ENCODE data around the gene TAS1R3.

DNA sequence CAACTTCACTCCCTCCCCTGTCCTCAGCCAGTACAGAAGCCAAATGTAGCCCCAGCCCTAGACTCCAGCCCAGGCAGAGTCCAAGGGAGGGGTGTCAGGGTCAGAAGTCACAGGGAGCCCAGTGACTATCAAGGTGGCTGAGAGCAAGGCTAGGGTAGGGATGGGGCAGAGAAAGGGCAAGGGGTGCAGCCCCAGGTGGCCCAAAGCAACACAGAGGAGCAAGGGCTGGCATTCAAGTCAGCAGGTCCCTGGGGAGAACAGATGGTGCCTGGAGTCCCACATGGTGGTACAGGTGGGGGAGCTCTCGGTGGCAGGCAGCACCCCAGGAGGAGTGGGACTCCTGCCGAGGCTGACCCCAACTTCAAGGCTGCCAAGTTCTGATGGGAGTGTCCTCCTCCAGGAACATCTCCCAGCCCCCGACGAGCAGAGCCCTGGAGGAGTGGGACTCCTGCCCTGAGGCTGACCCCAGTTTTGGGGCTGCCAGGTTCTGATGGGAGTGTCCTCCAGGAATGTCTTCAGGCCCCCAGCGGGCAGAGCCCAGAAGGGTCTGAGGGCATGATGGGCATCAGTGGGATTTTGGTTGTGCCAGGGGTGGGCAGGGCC lies 21.8 kb downstream of the TAS1R3 start:
- TF ChIP-seq, protein P1, sequence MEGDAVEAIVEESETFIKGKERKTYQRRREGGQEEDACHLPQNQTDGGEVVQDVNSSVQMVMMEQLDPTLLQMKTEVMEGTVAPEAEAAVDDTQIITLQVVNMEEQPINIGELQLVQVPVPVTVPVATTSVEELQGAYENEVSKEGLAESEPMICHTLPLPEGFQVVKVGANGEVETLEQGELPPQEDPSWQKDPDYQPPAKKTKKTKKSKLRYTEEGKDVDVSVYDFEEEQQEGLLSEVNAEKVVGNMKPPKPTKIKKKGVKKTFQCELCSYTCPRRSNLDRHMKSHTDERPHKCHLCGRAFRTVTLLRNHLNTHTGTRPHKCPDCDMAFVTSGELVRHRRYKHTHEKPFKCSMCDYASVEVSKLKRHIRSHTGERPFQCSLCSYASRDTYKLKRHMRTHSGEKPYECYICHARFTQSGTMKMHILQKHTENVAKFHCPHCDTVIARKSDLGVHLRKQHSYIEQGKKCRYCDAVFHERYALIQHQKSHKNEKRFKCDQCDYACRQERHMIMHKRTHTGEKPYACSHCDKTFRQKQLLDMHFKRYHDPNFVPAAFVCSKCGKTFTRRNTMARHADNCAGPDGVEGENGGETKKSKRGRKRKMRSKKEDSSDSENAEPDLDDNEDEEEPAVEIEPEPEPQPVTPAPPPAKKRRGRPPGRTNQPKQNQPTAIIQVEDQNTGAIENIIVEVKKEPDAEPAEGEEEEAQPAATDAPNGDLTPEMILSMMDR (IDR thresholded peaks at IDR 0.05; ENCODE audit: low read depth, low read length, missing input control): no peak
- TF ChIP-seq TAF1 (conservative IDR thresholded peaks at IDR 0.05) (no peak), EGR1 (IDR thresholded peaks at IDR 0.05; ENCODE audit: low read depth in 2 of 2) (no peak), SP1 (IDR thresholded peaks at IDR 0.05) (no peak), JUND (IDR thresholded peaks at IDR 0.05) (no peak), HNF4G (IDR thresholded peaks at IDR 0.05) (no peak), HNF4A (conservative IDR thresholded peaks at IDR 0.05) (no peak), RAD21 (IDR thresholded peaks at IDR 0.05) (no peak), YY1 (IDR thresholded peaks at IDR 0.05) (no peak), GABPA (IDR thresholded peaks at IDR 0.05 in 1 of 2, conservative IDR thresholded peaks at IDR 0.05 in 1 of 2) (no peak)
- TF ChIP-seq, protein P2, sequence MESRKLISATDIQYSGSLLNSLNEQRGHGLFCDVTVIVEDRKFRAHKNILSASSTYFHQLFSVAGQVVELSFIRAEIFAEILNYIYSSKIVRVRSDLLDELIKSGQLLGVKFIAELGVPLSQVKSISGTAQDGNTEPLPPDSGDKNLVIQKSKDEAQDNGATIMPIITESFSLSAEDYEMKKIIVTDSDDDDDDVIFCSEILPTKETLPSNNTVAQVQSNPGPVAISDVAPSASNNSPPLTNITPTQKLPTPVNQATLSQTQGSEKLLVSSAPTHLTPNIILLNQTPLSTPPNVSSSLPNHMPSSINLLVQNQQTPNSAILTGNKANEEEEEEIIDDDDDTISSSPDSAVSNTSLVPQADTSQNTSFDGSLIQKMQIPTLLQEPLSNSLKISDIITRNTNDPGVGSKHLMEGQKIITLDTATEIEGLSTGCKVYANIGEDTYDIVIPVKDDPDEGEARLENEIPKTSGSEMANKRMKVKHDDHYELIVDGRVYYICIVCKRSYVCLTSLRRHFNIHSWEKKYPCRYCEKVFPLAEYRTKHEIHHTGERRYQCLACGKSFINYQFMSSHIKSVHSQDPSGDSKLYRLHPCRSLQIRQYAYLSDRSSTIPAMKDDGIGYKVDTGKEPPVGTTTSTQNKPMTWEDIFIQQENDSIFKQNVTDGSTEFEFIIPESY (IDR thresholded peaks at IDR 0.05): no peak
- TF ChIP-seq, protein P3, sequence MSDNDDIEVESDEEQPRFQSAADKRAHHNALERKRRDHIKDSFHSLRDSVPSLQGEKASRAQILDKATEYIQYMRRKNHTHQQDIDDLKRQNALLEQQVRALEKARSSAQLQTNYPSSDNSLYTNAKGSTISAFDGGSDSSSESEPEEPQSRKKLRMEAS (IDR thresholded peaks at IDR 0.05): no peak
- TF ChIP-seq, protein P4, sequence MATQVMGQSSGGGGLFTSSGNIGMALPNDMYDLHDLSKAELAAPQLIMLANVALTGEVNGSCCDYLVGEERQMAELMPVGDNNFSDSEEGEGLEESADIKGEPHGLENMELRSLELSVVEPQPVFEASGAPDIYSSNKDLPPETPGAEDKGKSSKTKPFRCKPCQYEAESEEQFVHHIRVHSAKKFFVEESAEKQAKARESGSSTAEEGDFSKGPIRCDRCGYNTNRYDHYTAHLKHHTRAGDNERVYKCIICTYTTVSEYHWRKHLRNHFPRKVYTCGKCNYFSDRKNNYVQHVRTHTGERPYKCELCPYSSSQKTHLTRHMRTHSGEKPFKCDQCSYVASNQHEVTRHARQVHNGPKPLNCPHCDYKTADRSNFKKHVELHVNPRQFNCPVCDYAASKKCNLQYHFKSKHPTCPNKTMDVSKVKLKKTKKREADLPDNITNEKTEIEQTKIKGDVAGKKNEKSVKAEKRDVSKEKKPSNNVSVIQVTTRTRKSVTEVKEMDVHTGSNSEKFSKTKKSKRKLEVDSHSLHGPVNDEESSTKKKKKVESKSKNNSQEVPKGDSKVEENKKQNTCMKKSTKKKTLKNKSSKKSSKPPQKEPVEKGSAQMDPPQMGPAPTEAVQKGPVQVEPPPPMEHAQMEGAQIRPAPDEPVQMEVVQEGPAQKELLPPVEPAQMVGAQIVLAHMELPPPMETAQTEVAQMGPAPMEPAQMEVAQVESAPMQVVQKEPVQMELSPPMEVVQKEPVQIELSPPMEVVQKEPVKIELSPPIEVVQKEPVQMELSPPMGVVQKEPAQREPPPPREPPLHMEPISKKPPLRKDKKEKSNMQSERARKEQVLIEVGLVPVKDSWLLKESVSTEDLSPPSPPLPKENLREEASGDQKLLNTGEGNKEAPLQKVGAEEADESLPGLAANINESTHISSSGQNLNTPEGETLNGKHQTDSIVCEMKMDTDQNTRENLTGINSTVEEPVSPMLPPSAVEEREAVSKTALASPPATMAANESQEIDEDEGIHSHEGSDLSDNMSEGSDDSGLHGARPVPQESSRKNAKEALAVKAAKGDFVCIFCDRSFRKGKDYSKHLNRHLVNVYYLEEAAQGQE (IDR thresholded peaks at IDR 0.05): no peak
- TF ChIP-seq, protein P5, sequence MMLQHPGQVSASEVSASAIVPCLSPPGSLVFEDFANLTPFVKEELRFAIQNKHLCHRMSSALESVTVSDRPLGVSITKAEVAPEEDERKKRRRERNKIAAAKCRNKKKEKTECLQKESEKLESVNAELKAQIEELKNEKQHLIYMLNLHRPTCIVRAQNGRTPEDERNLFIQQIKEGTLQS (IDR thresholded peaks at IDR 0.05): no peak

All from liver (tissue), 3 donors.